GM12878 (cell line): Measurements from ENCODE around the gene TPRA1. TPM values are rescaled to one million over a fixed set of nuclear protein-coding genes. Genes with fewer than 3 reads are reported as not detected.
A peak's percentile ranks its signal among the peaks of the same experiment; 100 is the strongest.

ENCODE experiments used
- CREM ChIP-seq: IDR thresholded peaks from 2 replicates; pipeline ENCODE4 v1.6.1; 2014; ENCODE audit warnings: antibody characterized with exemption, low read depth
- ESRRA ChIP-seq: IDR thresholded peaks from 2 replicates; pipeline ENCODE4 v1.6.1; 2012; ENCODE audit warnings: mild to moderate bottlenecking, low read length, improper control_type of control experiment
- FOXK2 ChIP-seq: fragments of 450-650 bp; IDR thresholded peaks from 2 replicates; pipeline ENCODE4 v1.6.1; 2017; ENCODE audit warnings: mild to moderate bottlenecking, moderate library complexity
- IRF3 ChIP-seq: fragments of 450-650 bp; IDR thresholded peaks from 2 replicates; pipeline ENCODE4 v1.6.1; 2014; ENCODE audit warnings: mild to moderate bottlenecking
- IRF4 ChIP-seq: IDR thresholded peaks from 2 replicates; pipeline ENCODE4 v1.6.1; 2011; ENCODE audit warnings: low read depth, low read length
- JUNB ChIP-seq: IDR thresholded peaks from 2 replicates; pipeline ENCODE4 v1.6.1; 2016; ENCODE audit warnings: antibody characterized with exemption, mild to moderate bottlenecking
- LARP7 ChIP-seq: fragments of 450-650 bp; IDR thresholded peaks from 2 replicates; pipeline ENCODE4 v1.6.1; 2017; ENCODE audit warnings: mild to moderate bottlenecking
- MLLT1 ChIP-seq: fragments of 450-650 bp; IDR thresholded peaks from 2 replicates; pipeline ENCODE4 v1.6.1; 2016; ENCODE audit warnings: mild to moderate bottlenecking
- RB1 ChIP-seq: fragments of 450-650 bp; formaldehyde crosslinking; IDR thresholded peaks from 2 replicates; pipeline ENCODE4 v1.6.1; 2017; ENCODE audit warnings: mild to moderate bottlenecking, borderline replicate concordance
- RBBP5 ChIP-seq: fragments of 200-600 bp; sonication (generic); conservative IDR thresholded peaks from 2 replicates; pipeline ENCODE4 v1.6.1; 2016
- REST ChIP-seq: IDR thresholded peaks from 2 replicates; pipeline ENCODE4 v1.6.1; 2012; ENCODE audit warnings: mild to moderate bottlenecking, low read depth, low read length
- SIN3A ChIP-seq: IDR thresholded peaks from 2 replicates; pipeline ENCODE4 v1.6.1; 2012; ENCODE audit warnings: low read depth, low read length, improper control_type of control experiment
- SIX5 ChIP-seq: IDR thresholded peaks from 2 replicates; pipeline ENCODE4 v1.6.1; 2011; ENCODE audit warnings: mild to moderate bottlenecking, low read depth, low read length, moderate library complexity; ENCODE audit not compliant: severe bottlenecking
- SUZ12 ChIP-seq: fragments of 200-600 bp; sonication (generic); IDR thresholded peaks from one replicate; pipeline ENCODE4 v1.6.1; 2018; ENCODE audit warnings: antibody characterized with exemption, mild to moderate bottlenecking; ENCODE audit not compliant: unreplicated experiment
- TARDBP ChIP-seq: IDR thresholded peaks from 2 replicates; pipeline ENCODE4 v1.6.1; 2016; ENCODE audit warnings: borderline replicate concordance
- USF1 ChIP-seq: IDR thresholded peaks from 2 replicates; pipeline ENCODE4 v1.6.1; 2011; ENCODE audit warnings: borderline replicate concordance, low read depth, mild to moderate bottlenecking, moderate library complexity, mixed read lengths, low read length; ENCODE audit not compliant: insufficient read depth; ENCODE audit errors: extremely low read length
- ZBTB33 ChIP-seq: fragments of 450-650 bp; IDR thresholded peaks from 2 replicates; pipeline ENCODE4 v1.6.1; 2017; ENCODE audit warnings: mild to moderate bottlenecking
- polyA plus RNA-seq, 11 experiments: library from polyadenylated mRNA; depleted of rRNA in 4 of 11; unstranded in 6 of 11; stranded (reverse) in 5 of 11; fragments of >200 nt; fragmentation: Nextera tagmentation in 4 of 11; fragmentation: Illumina TruSeq in 1 of 11; extraction: Ambion mirVana in 4 of 11; extraction: Trizol in 1 of 11; gene quantifications; 1 replicate in 1 of 11; 2 replicates in 10 of 11; pipeline versions ENCODE4 v1.2.1 to v1.2.3, GENCODE V29; 2011 to 2016; ENCODE audit warnings: inconsistent platforms in 2 of 11, missing spikeins in 2 of 11, low read depth in 1 of 11
- total RNA-seq, 4 experiments: library from RNA; depleted of rRNA in 3 of 4; stranded (reverse); fragments of >200 nt in 3 of 4; fragmentation: Illumina TruSeq in 1 of 4; extraction: Trizol in 1 of 4; gene quantifications; 2 replicates each; pipeline versions ENCODE4 v1.2.1 to v1.2.3, GENCODE V29; 2013 to 2021

Gene TPRA1
- total and polyA plus RNA-seq, 10 of the 15 experiments (the other 5 are each of a cell fraction or from before 2014, with no cell fraction given) = 1.8 to 39.6 (median 26.6) TPM

GRCh38 chr3:127590593-127591465, at the start of gene TPRA1 (continued):
- TF ChIP-seq CREM (peak; percentile 28), ESRRA (no peak), JUNB (peak; percentile 99), MLLT1 (peak; percentile 62; the same call in 1 of the 2 replicates), LARP7 (peak; percentile 96; the same call in 1 of the 2 replicates), SIX5 (no peak), USF1 (no peak), IRF4 (no peak), SIN3A (peak; percentile 35; the same call in 1 of the 2 replicates), RBBP5 (no peak), IRF3 (peak; percentile 92), ZBTB33 (no peak), RB1 (0 out of 2 replicates have a peak, but pooled peaks have one; percentile 52), TARDBP (no peak; the same call in 1 of the 2 replicates), SUZ12 (no peak), REST (no peak), FOXK2 (no peak)
